ENCODE measurements around the gene TRABD2A. TPM values are rescaled to one million over a fixed set of nuclear protein-coding genes. Genes with fewer than 3 reads are reported as not detected.

TRABD2A gene
- polyA plus RNA-seq, 1 donor (not counting 4 experiments of a cell fraction or from before 2014, with no cell fraction given), result 0.54 TPM

DNA sequence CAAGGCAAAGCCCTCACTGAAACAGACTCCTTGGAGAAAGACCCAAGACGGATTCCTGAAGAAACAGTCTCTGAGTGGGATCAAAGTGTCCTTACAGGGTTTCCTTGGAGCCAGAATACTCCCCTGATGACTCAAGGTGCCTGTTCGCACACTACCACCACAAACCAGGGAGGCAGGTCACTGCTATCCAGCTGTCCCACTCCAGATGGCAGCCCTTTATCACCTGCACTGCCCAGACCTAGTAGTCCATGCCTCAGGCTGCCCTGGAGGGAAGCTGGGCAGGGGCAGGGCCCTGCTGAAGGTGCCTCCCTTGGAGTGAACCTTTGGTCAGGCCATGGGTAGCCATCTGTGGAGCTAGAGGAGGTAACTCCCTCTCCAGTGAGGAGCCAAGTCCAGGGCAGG is 34.1 kb downstream of the TRABD2A start:
- no peak for TF ChIP-seq EZH2 (IDR thresholded peaks at IDR 0.05; ENCODE audit: low read length)
- TF ChIP-seq, protein P1, sequence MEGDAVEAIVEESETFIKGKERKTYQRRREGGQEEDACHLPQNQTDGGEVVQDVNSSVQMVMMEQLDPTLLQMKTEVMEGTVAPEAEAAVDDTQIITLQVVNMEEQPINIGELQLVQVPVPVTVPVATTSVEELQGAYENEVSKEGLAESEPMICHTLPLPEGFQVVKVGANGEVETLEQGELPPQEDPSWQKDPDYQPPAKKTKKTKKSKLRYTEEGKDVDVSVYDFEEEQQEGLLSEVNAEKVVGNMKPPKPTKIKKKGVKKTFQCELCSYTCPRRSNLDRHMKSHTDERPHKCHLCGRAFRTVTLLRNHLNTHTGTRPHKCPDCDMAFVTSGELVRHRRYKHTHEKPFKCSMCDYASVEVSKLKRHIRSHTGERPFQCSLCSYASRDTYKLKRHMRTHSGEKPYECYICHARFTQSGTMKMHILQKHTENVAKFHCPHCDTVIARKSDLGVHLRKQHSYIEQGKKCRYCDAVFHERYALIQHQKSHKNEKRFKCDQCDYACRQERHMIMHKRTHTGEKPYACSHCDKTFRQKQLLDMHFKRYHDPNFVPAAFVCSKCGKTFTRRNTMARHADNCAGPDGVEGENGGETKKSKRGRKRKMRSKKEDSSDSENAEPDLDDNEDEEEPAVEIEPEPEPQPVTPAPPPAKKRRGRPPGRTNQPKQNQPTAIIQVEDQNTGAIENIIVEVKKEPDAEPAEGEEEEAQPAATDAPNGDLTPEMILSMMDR (optimal IDR thresholded peaks at IDR 0.05 in 1 of 3, IDR thresholded peaks at IDR 0.05 in 1 of 3, conservative IDR thresholded peaks at IDR 0.05 in 1 of 3; ENCODE audit: extremely low read depth in 1 of 3, insufficient read depth in 2 of 3, low read length in 3 of 3), result no peak
- Histone ChIP-seq H3K4me2 (ENCODE audit: control insufficient read depth, extremely low read depth, insufficient read depth, low read depth, low read length) (no peak overlapping the region), H2AFZ (ENCODE audit: control insufficient read depth, low read length) (no peak overlapping the region), H3K9me3 (ENCODE audit: control insufficient read depth, low read depth, low read length) (no peaks in the 10 kb centered on the region), H3K79me2 (ENCODE audit: control insufficient read depth, insufficient read depth, low read length) (no peaks in the 10 kb centered on the region), H3K27ac (ENCODE audit: control insufficient read depth, insufficient read depth, low read length) (no peak overlapping the region), H3K9ac (ENCODE audit: control insufficient read depth, extremely low read depth, insufficient read depth, low read length) (no peak overlapping the region), H3K36me3 (ENCODE audit: control insufficient read depth in 2 of 2, extremely low read depth in 1 of 2, insufficient read depth in 2 of 2, low read length in 2 of 2) (no peaks in the 10 kb centered on the region), H4K20me1 (ENCODE audit: control insufficient read depth, extremely low read depth, insufficient read depth, low read length) (no peaks in the 10 kb centered on the region), H3K4me3 (ENCODE audit: control insufficient read depth in 2 of 3, extremely low read depth in 1 of 3, insufficient read depth in 2 of 3, low read depth in 1 of 3, low read length in 3 of 3) (no peak overlapping the region), H3K9me1 (ENCODE audit: control insufficient read depth, extremely low read depth, insufficient read depth, low read length) (no peaks in the 10 kb centered on the region), H3K27me3 (ENCODE audit: control insufficient read depth, extremely low read depth, insufficient read depth, low read length) (peaks cover 5% of the 10 kb centered on the region), H3K4me1 (ENCODE audit: control insufficient read depth, extremely low read depth, insufficient read depth, low read length) (no peaks in the 10 kb centered on the region)
- no peak for DNase-seq (ENCODE audit: low read depth, low spot score)
- no peak for FAIRE-seq
- dilution Hi-C loops (cut with MboI; ENCODE audit: extremely low pct_ligation_motif_present, low sequenced_read_pairs), result no loop called here

DNA sequence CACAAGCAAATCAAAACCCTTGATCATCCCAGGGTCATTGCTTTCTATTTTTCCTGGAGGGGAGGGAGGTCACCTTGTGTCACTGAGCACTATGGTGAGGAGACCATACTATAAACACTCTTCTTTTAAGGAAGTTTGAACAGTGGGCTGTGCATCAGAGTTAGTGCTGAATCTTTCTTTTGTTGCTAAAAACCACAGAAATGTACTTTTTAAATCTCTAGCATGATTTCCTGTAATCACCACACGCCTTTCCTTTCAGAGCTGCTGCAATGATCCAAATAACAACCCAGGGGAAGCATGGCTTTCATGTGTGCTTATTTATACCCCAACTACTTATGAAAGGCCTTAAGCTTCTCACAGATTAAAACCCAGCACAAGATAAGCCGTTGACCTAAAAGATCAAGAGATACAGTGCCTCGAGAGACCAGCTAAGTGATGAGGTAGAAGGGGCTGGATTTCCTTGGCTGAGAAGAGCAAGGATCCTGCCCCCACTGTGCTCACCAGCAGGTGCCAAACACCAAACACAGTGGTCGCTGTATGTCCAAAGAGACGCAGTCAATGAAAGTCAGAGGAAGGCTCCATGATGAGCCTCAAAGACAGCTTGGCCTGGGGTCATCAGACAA is 34.7 kb downstream of the TRABD2A start:
- no peak for DNase-seq (ENCODE audit: low read depth, low spot score)
- FAIRE-seq, result no peak
- peaks cover 5% of the 10 kb centered on the region for H3K27me3 ChIP-seq (ENCODE audit: control insufficient read depth, extremely low read depth, insufficient read depth, low read length)
- no peaks in the 10 kb centered on the region for H3K9me1 ChIP-seq (ENCODE audit: control insufficient read depth, extremely low read depth, insufficient read depth, low read length)
- H3K9ac ChIP-seq (ENCODE audit: control insufficient read depth, extremely low read depth, insufficient read depth, low read length), result no peak overlapping the region
- H4K20me1 ChIP-seq (ENCODE audit: control insufficient read depth, extremely low read depth, insufficient read depth, low read length), result no peaks in the 10 kb centered on the region
- no peaks in the 10 kb centered on the region for H3K9me3 ChIP-seq (ENCODE audit: control insufficient read depth, low read depth, low read length)
- no peaks in the 10 kb centered on the region for H3K4me1 ChIP-seq (ENCODE audit: control insufficient read depth, extremely low read depth, insufficient read depth, low read length)
- dilution Hi-C loops (cut with MboI; ENCODE audit: extremely low pct_ligation_motif_present, low sequenced_read_pairs), result no loop called here
- no peak overlapping the region for H3K4me2 ChIP-seq (ENCODE audit: control insufficient read depth, extremely low read depth, insufficient read depth, low read depth, low read length)
- no peak for TF ChIP-seq EZH2 (IDR thresholded peaks at IDR 0.05; ENCODE audit: low read length)
- TF ChIP-seq, protein P1 (optimal IDR thresholded peaks at IDR 0.05 in 1 of 3, IDR thresholded peaks at IDR 0.05 in 1 of 3, conservative IDR thresholded peaks at IDR 0.05 in 1 of 3; ENCODE audit: extremely low read depth in 1 of 3, insufficient read depth in 2 of 3, low read length in 3 of 3), result no peak
- no peak overlapping the region for H3K4me3 ChIP-seq (ENCODE audit: control insufficient read depth in 2 of 3, extremely low read depth in 1 of 3, insufficient read depth in 2 of 3, low read depth in 1 of 3, low read length in 3 of 3)
- H3K79me2 ChIP-seq (ENCODE audit: control insufficient read depth, insufficient read depth, low read length), result no peaks in the 10 kb centered on the region
- H3K36me3 ChIP-seq (ENCODE audit: control insufficient read depth in 2 of 2, extremely low read depth in 1 of 2, insufficient read depth in 2 of 2, low read length in 2 of 2), result no peaks in the 10 kb centered on the region
- H3K27ac ChIP-seq (ENCODE audit: control insufficient read depth, insufficient read depth, low read length), result no peak overlapping the region
- no peak overlapping the region for H2AFZ ChIP-seq (ENCODE audit: control insufficient read depth, low read length)

Data from keratinocyte (primary cell).